Ishikawa (cell line): ENCODE data around the gene PTPN7.

Experiments used
- CEBPB ChIP-seq: IDR thresholded peaks from 2 replicates; pipeline ENCODE4 v1.6.1; 2012
- FOXM1 ChIP-seq: IDR thresholded peaks from 2 replicates; pipeline ENCODE4 v1.6.1; 2012; ENCODE audit warnings: low read depth, borderline replicate concordance
- RAD21 ChIP-seq: IDR thresholded peaks from 2 replicates; pipeline ENCODE4 v1.6.1; 2012; ENCODE audit warnings: low read depth
- TAF1 ChIP-seq: IDR thresholded peaks from 2 replicates; pipeline ENCODE4 v1.6.1; 2012; ENCODE audit warnings: low read depth, mild to moderate bottlenecking
- TCF12 ChIP-seq: IDR thresholded peaks from 2 replicates; pipeline ENCODE4 v1.6.1; 2012; ENCODE audit warnings: low read depth
- TEAD4 ChIP-seq: IDR thresholded peaks from 2 replicates; pipeline ENCODE4 v1.6.1; 2012
- YY1 ChIP-seq: IDR thresholded peaks from 2 replicates; pipeline ENCODE4 v1.6.1; 2012; ENCODE audit warnings: low read depth
- TF ChIP-seq, protein P1 (sequence below): IDR thresholded peaks from 2 replicates; pipeline ENCODE4 v1.6.1; 2012; ENCODE audit warnings: low read depth, mild to moderate bottlenecking
- TF ChIP-seq, protein P2 (sequence below): IDR thresholded peaks from 2 replicates; pipeline ENCODE4 v1.6.1; 2012

DNA sequence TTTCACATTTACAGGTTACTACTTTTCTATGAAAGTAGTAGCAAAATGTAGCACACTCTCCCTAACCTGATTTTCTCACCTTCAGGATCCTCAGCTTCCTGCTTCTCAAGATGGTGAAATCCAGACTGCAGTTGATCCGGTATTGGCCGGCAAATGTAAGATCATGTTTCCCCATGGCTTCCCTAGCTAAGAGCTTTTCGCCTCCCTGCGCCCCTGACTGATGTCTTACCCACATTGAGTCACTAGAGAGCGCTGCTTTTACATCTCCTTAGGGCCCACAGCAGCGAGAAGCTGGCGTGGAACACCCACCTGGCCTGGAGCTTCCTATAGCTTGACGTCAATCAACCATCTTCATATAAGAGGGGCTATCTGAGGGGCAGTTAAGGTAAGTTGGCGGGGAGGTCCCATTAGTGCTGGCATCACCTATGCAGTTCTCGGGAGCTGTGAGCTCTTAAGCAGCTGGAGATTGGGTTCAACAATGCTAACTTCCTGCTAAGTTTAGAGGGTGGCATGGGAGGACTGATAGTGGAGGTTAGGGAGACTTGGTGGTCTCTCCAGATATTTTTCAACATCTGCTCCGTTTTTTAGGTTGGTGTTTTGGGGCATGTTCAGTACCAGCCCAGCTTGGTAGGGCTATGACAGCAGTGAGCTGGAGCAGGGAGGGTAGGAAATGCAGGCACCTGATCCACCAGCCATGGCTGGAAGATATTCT is 5.5 kb downstream of the PTPN7 start:
- TF ChIP-seq TAF1, result no peak
- TF ChIP-seq, protein P1, sequence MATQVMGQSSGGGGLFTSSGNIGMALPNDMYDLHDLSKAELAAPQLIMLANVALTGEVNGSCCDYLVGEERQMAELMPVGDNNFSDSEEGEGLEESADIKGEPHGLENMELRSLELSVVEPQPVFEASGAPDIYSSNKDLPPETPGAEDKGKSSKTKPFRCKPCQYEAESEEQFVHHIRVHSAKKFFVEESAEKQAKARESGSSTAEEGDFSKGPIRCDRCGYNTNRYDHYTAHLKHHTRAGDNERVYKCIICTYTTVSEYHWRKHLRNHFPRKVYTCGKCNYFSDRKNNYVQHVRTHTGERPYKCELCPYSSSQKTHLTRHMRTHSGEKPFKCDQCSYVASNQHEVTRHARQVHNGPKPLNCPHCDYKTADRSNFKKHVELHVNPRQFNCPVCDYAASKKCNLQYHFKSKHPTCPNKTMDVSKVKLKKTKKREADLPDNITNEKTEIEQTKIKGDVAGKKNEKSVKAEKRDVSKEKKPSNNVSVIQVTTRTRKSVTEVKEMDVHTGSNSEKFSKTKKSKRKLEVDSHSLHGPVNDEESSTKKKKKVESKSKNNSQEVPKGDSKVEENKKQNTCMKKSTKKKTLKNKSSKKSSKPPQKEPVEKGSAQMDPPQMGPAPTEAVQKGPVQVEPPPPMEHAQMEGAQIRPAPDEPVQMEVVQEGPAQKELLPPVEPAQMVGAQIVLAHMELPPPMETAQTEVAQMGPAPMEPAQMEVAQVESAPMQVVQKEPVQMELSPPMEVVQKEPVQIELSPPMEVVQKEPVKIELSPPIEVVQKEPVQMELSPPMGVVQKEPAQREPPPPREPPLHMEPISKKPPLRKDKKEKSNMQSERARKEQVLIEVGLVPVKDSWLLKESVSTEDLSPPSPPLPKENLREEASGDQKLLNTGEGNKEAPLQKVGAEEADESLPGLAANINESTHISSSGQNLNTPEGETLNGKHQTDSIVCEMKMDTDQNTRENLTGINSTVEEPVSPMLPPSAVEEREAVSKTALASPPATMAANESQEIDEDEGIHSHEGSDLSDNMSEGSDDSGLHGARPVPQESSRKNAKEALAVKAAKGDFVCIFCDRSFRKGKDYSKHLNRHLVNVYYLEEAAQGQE, result no peak
- no peak for TF ChIP-seq FOXM1
- no peak for TF ChIP-seq TCF12
- no peak for TF ChIP-seq CEBPB
- TF ChIP-seq YY1, result no peak
- no peak for TF ChIP-seq TEAD4
- TF ChIP-seq, protein P2, sequence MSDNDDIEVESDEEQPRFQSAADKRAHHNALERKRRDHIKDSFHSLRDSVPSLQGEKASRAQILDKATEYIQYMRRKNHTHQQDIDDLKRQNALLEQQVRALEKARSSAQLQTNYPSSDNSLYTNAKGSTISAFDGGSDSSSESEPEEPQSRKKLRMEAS, result no peak; the same call in 1 of the 2 replicates
- TF ChIP-seq RAD21, result peak; percentile 42; the same call in 1 of the 2 replicates
